Fibroblast of lung (primary cell): ENCODE data around the gene PDE3A.

Source experiments
- CTCF ChIP-seq, 2 donors: IDR thresholded peaks in 1 of 2; conservative IDR thresholded peaks in 1 of 2; 1 replicate in 1 of 2; 2 replicates in 1 of 2; pipeline ENCODE4 v1.5.1; 2011 to 2012; ENCODE audit warnings: low read length in 2 of 2, control low read depth in 1 of 2, inconsistent platforms in 1 of 2, low read depth in 1 of 2, mild to moderate bottlenecking in 1 of 2
- EZH2 ChIP-seq: IDR thresholded peaks from 2 replicates; pipeline ENCODE4 v1.5.1; 2012; ENCODE audit warnings: low read length, control low read depth, mild to moderate bottlenecking; ENCODE audit errors: missing control alignments

- TF ChIP-seq CTCF (conservative IDR thresholded peaks at IDR 0.05 in 1 of 2, IDR thresholded peaks at IDR 0.05 in 1 of 2; ENCODE audit: low read depth in 1 of 2, low read length in 2 of 2) = no peak
- TF ChIP-seq EZH2 = no peak
Observed at GRCh38 chr12:20523658-20524057, 155.3 kb downstream of the PDE3A start.
